Stimulated activated naive CD4-positive, alpha-beta T cell (primary cell): ENCODE measurements around the gene CSN3.
"Not testable (repeated sequence)": the region's sequence is repeated elsewhere in the genome, so short reads cannot be mapped to it uniquely, and the experiment has no call there.

ENCODE experiments used
- DNase-seq, 6 experiments: peaks; one replicate each; lab custom pipeline; 2025; lab: John Stamatoyannopoulos, UW

CSN3 gene, protein sequence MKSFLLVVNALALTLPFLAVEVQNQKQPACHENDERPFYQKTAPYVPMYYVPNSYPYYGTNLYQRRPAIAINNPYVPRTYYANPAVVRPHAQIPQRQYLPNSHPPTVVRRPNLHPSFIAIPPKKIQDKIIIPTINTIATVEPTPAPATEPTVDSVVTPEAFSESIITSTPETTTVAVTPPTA

DNA sequence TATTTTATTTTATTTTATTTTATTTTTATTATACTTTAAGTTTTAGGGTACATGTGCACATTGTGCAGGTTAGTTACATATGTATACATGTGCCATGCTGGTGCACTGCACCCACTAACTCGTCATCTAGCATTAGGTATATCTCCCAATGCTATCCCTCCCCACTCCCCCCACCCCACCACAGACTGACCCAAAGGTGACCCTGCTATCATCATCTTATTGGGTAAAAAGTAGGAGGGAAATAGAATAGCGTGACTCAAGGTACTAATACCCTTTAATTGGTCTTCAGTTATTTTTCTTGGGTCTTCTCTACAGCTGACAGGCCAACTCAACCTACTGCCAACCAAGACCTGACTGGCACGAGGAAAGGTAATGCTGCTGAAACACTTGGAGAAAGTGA, at the start of gene CSN3:
TSS of gene CSN3 (plus strand) at position 301 of the 400 bp plus-strand sequence. CDS start 2,223 bp downstream, outside the sequence.
- DNase-seq = not testable (repeated sequence)

DNA sequence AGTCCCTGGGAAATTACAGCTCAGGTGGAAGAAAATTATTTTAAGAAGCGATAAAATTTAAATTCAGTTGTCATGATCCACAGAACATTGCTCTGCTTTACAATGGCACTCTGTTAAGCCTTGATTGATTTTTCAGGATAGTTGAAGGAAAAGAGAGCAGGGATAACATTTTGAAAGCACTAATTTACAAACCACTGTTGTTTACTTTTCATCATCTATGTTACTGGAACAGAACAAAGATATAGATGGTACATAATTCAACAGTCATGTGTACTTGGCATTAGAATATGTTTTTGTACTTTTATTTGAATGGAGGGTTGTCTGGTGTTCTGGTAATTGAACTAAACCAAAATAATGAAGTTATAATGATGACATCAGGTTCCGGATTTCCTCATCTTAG, 49.5 kb upstream of the CSN3 start:
- DNase-seq = no peak

- DNase-seq = no peak
Measured at GRCh38 chr4:70195425-70195824, 47.0 kb upstream of the CSN3 start, which contains the start of gene ODAM. Gene ODAM (plus strand): TSS chr4:70195725. CDS start chr4:70196544, 819 bp downstream.

GRCh38 chr4:70196857-70197256, 45.5 kb upstream of the CSN3 start:
- DNase-seq = no peak

- DNase-seq = no peak
Measured at GRCh38 chr4:70197842-70198241, 44.6 kb upstream of the CSN3 start.

DNA sequence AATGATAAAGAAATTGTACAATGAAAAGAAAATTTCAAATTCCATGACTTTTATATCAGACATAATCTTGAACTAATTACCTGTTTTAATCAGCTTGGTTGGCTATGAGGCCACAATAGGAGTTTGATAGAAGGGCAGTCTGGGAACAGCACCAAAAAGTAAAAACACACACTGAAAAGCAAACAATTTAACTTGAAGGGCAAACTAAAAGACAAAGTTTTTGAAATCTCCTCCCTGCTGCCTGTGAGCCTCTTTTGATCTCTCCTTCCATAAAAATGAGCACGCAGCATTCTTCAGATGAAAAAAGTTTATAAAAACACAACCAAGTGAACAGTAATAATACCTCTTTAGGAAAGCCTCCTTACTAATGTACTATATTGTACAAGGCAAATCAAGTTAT, 38.8 kb upstream of the CSN3 start:
- DNase-seq = no peak

- DNase-seq = not testable (repeated sequence)
Measured at GRCh38 chr4:70212752-70213151, 29.6 kb upstream of the CSN3 start.

GRCh38 chr4:70216109-70216508, 26.3 kb upstream of the CSN3 start:
- not testable (repeated sequence) for DNase-seq

- DNase-seq = not testable (repeated sequence)
Measured at GRCh38 chr4:70216550-70216949, 25.8 kb upstream of the CSN3 start.

- DNase-seq = not testable (repeated sequence)
Measured at GRCh38 chr4:70221389-70221788, 21.0 kb upstream of the CSN3 start.

GRCh38 chr4:70221818-70222217, 20.6 kb upstream of the CSN3 start:
- not testable (repeated sequence) for DNase-seq

GRCh38 chr4:70225824-70226223, 16.6 kb upstream of the CSN3 start, which contains the start of gene FDCSP:
Gene FDCSP (plus strand): TSS chr4:70226124. CDS start chr4:70231195, 5,071 bp downstream.
- no peak for DNase-seq

DNA sequence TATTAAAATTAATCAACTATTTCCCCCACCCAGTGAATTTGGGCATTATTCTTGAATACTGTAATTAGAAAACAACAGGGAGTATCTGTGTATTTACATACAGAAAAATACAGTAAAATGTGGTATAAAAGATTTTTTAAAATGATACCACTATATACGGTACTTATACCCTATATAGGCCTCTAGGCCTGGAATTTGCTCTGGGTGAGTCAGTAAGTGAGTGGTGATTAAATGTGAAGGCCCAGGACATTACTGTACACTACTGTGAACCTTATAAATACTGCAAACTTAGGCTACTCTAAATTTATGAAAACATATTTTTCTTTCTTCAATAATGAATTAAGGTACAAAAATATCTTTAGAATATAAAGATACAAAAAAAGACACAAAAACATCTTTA, 6.3 kb upstream of the CSN3 start:
- DNase-seq = no peak

GRCh38 chr4:70239131-70239883, 3.1 kb upstream of the CSN3 start:
- no peak for DNase-seq

DNA sequence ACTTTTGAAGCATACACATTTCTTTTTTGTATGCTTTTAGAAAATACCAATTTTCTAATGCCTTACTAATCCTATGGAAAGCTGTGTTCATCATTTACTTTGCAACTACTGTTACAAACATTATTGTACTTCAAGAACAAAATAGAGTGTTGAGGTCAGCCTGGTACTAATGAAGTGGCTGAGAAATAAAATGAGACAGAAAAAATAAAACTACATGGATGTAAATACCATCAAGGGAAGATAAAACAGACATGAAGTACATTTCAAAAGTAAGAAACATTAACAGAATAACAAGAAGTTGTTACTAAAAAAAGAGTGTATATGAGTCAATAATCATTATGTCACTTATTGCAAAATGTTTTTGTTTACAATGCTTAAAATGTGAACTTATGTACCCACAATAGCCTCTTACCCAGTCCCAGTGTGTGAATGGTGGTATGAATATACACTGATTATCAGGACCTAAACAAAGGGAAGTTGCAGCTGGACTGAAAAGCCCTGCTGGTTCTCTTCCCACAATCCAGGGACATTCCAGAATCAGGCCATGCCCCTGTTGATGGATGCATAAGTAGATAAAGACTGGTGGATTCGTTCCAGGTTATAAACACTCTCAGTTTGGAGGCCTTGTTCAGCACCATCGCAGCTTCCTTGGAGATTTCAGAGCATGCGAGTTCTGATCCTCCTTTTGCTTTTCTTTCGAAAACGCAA, 2.4 kb upstream of the CSN3 start:
- no peak for DNase-seq

DNA sequence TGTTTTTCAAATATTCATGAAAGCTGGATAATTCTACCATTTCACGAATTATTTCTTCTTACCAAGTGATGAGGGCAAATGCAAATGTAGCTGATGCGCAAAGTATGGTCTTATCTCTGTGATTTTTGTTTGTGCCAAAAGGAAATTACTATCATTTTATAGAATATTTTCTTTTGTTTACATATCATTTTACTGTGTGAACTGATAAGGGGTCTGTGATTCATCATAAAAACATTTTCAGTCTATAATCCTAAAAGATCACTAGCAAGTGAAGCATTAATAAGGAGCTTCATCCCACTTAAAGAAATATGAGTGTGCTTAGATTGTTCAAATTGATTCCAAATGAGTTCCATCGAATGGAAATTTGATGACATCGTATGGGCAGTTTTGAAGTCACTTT, 694 bp downstream of the CSN3 start:
- DNase-seq = no peak

DNA sequence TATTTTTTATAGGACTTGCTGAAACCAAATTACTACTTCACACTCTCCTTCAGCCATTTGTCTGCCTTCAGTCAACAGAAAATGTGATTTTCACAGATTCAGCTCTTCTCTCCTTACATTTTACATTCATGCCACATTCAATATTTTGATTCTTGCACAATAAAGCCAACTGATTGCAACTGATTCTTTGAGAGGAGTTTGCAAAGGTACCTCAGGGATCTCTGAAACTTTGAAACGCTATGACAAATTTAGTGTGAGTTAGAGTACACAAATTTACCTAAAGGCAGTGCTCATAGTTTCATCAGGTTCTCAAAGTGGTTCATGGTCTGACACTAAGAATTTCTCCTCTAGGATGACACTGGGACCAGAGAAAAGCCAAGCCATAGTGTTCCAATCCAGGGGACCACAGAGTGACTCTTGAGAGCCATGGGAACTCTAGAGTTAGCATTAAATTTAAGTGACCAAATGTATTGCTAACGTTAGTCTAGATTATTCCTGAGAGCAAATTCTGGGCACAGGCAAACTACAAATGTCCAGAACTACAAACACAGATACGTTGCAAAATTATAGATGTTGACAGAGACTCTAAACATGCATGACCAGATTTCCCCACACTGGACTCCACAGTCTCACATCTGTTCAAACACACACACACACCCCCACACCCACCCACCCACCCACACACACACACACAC, 9.0 kb downstream of the CSN3 start:
- DNase-seq = no peak

DNA sequence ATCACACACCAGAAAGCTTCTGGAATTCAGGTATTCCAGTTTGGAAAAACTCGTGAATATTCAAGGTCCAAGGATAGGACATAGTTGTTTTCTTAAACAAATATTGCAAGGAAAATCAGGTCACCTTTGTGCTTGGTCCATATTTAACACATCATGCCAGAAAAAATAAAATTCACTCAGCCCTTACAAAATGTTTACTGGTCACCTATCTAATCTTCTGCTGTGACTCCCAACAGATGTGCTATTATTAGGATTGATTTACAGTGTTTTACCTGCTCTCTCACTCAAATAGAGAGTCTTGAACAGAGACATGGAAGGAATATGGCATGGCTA, 9.5 kb downstream of the CSN3 start:
- no peak for DNase-seq

DNA sequence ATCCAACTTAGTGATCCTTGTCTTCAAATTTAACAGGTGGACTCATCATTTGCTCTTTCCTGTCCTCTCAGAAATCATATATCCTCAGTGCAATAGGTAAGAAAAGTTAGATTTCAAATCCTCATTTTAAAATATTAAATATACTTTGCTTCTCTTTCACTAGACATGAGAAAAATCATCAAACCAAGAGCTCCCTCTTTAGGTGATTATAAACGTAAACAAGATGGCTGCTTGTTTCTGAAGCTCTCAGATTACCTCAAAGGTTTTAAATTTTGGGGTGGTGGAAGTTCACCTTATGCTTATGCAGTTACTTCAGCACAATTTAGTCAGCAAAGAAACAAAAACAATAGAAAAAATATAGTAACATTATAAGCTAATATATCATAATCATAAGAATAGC, 27.3 kb downstream of the CSN3 start:
- DNase-seq = no peak

DNA sequence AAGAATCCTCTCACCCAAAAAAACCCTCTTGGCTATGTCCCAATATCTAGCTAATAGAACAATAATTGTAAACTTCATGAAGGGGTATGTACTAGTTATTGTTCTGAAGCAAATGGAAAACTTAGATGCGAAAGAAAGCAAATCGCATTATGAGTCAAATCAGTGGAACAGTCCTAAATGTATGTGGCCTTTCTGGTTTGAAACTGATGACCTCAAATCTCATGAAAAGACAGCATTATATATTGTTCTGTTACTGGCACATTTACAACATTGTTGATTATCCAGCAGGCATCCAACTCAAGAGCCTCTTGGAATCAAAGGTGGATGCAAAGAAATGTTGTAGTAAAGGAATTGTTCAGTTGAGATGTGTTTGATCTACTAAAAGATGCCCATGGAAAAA, 34.7 kb downstream of the CSN3 start:
- DNase-seq = no peak

GRCh38 chr4:70280567-70280966, 38.2 kb downstream of the CSN3 start:
- no peak for DNase-seq

DNA sequence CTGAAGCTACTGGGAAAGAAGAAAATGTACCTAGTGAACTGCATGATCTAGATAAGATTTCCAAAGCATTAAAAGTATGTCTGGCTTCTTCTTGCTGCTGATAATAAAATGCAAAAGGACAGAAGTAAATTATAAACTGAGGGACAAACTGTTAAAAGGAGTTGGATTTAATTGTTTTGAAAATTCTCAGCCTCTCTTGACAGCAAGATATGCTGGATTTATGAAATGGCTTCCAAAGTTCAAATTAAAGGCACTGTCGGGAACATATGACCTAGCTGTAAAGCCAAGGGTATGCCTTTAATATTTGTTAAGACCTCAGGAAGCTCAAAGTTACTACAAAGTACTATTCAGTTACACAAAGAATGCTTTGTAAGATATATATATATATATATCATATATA, 46.3 kb downstream of the CSN3 start:
- DNase-seq = no peak
